HepG2 (cell line): ENCODE data around the gene ST14. TPM values are rescaled to one million over a fixed set of nuclear protein-coding genes. Genes with fewer than 3 reads are reported as not detected.

Experiments
- ATAC-seq: fragments of 200-7000 bp; cut with Tn5 transposase; 3 replicates; pipeline ENCODE4 v1.9.1; 2020; ENCODE audit warnings: mild to moderate bottlenecking, moderate library complexity
- BruUV-seq: library from RNA; stranded (reverse); fragments of 400-500 nt; replicated peaks from 2 replicates; lab custom pipeline; 2021; lab: Mats Ljungman, UMichigan
- CTCF ChIA-PET: fragments of 300-600 bp; formaldehyde crosslinking; extraction: SDS; loops from one replicate; lab custom pipeline; 2021; ENCODE audit warnings: low total read pairs, inconsistent platforms, low intra/inter-chr PET ratio; lab: Yijun Ruan, JAX
- POLR2A ChIA-PET: fragments of 350-600 bp; sonication (Branson Sonifier 250); formaldehyde crosslinking; loops from one replicate; lab custom pipeline; 2020; ENCODE audit warnings: antibody characterized with exemption, inconsistent platforms; lab: Yijun Ruan, JAX
- DNase-seq: peaks from one replicate; pipeline ENCODE4 v3.0.0-alpha.2; 2015; ENCODE audit warnings: low spot score
- FAIRE-seq: peaks from 3 replicates; lab custom pipeline; 2011; peaks lifted over from hg19 to GRCh38; lab: Jason Lieb, UNC
- H2AFZ ChIP-seq: one replicate; pipeline ENCODE4 v1.6.1; 2011; ENCODE audit warnings: low read length, inconsistent platforms
- H3K27ac ChIP-seq: fragments of 300-600 bp; 3 replicates; pipeline ENCODE4 v1.8.0; 2011; ENCODE audit warnings: mixed run types, mild to moderate bottlenecking, mixed read lengths, low read length, inconsistent platforms; ENCODE audit not compliant: insufficient read depth; ENCODE audit errors: extremely low read length
- H3K27me3 ChIP-seq, 2 experiments: fragments of 200-600 bp in 1 of 2; 2 replicates in 1 of 2; 3 replicates in 1 of 2; pipeline versions ENCODE4 v1.6.0 to v1.8.0; 2011; ENCODE audit warnings: low read length in 2 of 2, mild to moderate bottlenecking in 2 of 2, moderate library complexity in 2 of 2, inconsistent platforms in 1 of 2; ENCODE audit not compliant: insufficient read depth in 2 of 2, control insufficient read depth in 1 of 2
- H3K36me3 ChIP-seq, 2 experiments: fragments of 200-600 bp in 1 of 2; replicated peaks in 1 of 2; 2 replicates in 1 of 2; 3 replicates in 1 of 2; pipeline versions ENCODE4 v1.5.1 to v1.8.0; 2011; ENCODE audit warnings: low read length in 2 of 2, inconsistent platforms in 1 of 2; ENCODE audit not compliant: insufficient read depth in 2 of 2, control insufficient read depth in 1 of 2
- H3K4me1 ChIP-seq: 2 replicates; pipeline ENCODE4 v1.5.1; 2012; ENCODE audit warnings: low read length, inconsistent platforms; ENCODE audit not compliant: insufficient read depth
- H3K4me2 ChIP-seq: 2 replicates; pipeline ENCODE4 v1.6.0; 2011; ENCODE audit warnings: low read depth, low read length, inconsistent platforms
- H3K4me3 ChIP-seq, 3 experiments: fragments of 200-600 bp in 1 of 3; sonication (generic), shearing (Covaris generic) in 1 of 3; replicated peaks in 1 of 3; 2 replicates each; pipeline ENCODE4 v1.5.1; 2011 to 2016; ENCODE audit warnings: low read length in 3 of 3, inconsistent platforms in 2 of 3, low read depth in 2 of 3, mild to moderate bottlenecking in 2 of 3, control low read depth in 1 of 3, mixed read lengths in 1 of 3; ENCODE audit not compliant: insufficient read depth in 1 of 3
- H3K79me2 ChIP-seq: one replicate; pipeline ENCODE4 v1.6.1; 2011; ENCODE audit warnings: low read length, inconsistent platforms; ENCODE audit not compliant: insufficient read depth
- H3K9ac ChIP-seq: 2 replicates; pipeline ENCODE4 v1.6.0; 2011; ENCODE audit warnings: mild to moderate bottlenecking, low read depth, low read length, inconsistent platforms; ENCODE audit not compliant: insufficient read depth
- H3K9me3 ChIP-seq: 2 replicates; pipeline ENCODE4 v1.5.1; 2012; ENCODE audit warnings: mild to moderate bottlenecking, low read length
- H4K20me1 ChIP-seq: 2 replicates; pipeline ENCODE4 v1.6.0; 2011; ENCODE audit warnings: inconsistent platforms, mild to moderate bottlenecking, low read length, moderate library complexity; ENCODE audit not compliant: insufficient read depth
- IKZF4 ChIP-seq: sonication (generic); formaldehyde crosslinking; IDR thresholded peaks from 2 replicates; pipeline ENCODE4 v1.5.1; 2020; ENCODE audit warnings: borderline replicate concordance, mild to moderate bottlenecking, low read depth, missing genetic modification reagents; ENCODE audit errors: not compliant biosample characterization
- ZNF136 ChIP-seq: sonication (generic); formaldehyde crosslinking; IDR thresholded peaks from 2 replicates; pipeline ENCODE4 v1.8.1; 2022; ENCODE audit warnings: low read depth, mild to moderate bottlenecking, moderate library complexity, missing genetic modification reagents
- WGBS: methylation state at CpG from one replicate; pipeline ENCODE4 v1.1.6; 2017; ENCODE audit warnings: low lambda C conversion rate; 5-methylcytosine and 5-hydroxymethylcytosine counted together
- in situ Hi-C: cut with HindIII; loops from 2 replicates; pipeline ENCODE4 v1.10.0; 2017; ENCODE audit warnings: low pct_unique_long_range_greater_than_20kb; ENCODE audit not compliant: extremely low pct_ligation_motif_present
- intact Hi-C: fragments of 100-400 bp; cut with micrococcal nuclease; formaldehyde crosslinking; loops from one replicate; pipeline ENCODE4 v1.10.0; 2022; ENCODE audit not compliant: unreplicated experiment
- polyA plus RNA-seq, 8 experiments: library from polyadenylated mRNA; depleted of rRNA in 3 of 8; stranded (reverse) in 7 of 8; unstranded in 1 of 8; fragments of >200 nt; fragmentation: Illumina TruSeq in 4 of 8; extraction: Trizol in 4 of 8; gene quantifications; 2 replicates each; pipeline versions ENCODE4 v1.2.1 to v1.2.3, GENCODE V29; 2011 to 2016; ENCODE audit warnings: low read depth in 4 of 8, missing spikeins in 1 of 8, mixed read lengths in 1 of 8; ENCODE audit not compliant: insufficient read depth in 1 of 8
- total RNA-seq, 5 experiments: library from RNA; depleted of rRNA; stranded (reverse); fragments of >200 nt; fragmentation: Illumina TruSeq; extraction: Trizol; gene quantifications; 2 replicates each; pipeline ENCODE4 v1.2.3, GENCODE V29; 2016; ENCODE audit warnings: low read depth in 1 of 5
- TF ChIP-seq, protein P1 (sequence below): sonication (generic); formaldehyde crosslinking; IDR thresholded peaks from 2 replicates; pipeline ENCODE4 v1.4.0; 2020; ENCODE audit warnings: low read depth, mild to moderate bottlenecking, missing genetic modification reagents
- TF ChIP-seq, protein P2 (sequence below), 2 experiments: sonication (generic) in 1 of 2; formaldehyde crosslinking in 1 of 2; IDR thresholded peaks; 2 replicates each; pipeline versions ENCODE4 v1.5.1 to v1.6.1; 2011 to 2020; ENCODE audit warnings: borderline replicate concordance in 1 of 2, low read depth in 1 of 2, low read length in 1 of 2, mild to moderate bottlenecking in 1 of 2, missing genetic modification reagents in 1 of 2, moderate library complexity in 1 of 2

ST14 gene
- total and polyA plus RNA-seq, 2 of the 13 experiments (the other 11 are each of a cell fraction or from before 2014, with no cell fraction given), result 0.88 to 1.4 TPM

- Histone ChIP-seq H2AFZ (no peak overlapping the region), H3K4me3 (no peak overlapping the region), H3K36me3 (no peaks in the 10 kb centered on the region), H3K9ac (no peak overlapping the region), H3K27me3 (peaks cover 0 to 25% of the 10 kb centered on the region in 2 experiments; a peak in 4 of 5 replicates), H3K4me2 (no peak overlapping the region), H4K20me1 (no peaks in the 10 kb centered on the region), H3K9me3 (no peaks in the 10 kb centered on the region), H3K27ac (no peak overlapping the region), H3K79me2 (no peaks in the 10 kb centered on the region), H3K4me1 (peaks cover 28% of the 10 kb centered on the region)
- no TSS peak for BruUV-seq
- ChIA-PET POLR2A (no interaction called here), CTCF (no interaction called here)
- 95% methylated on average over 8 of the region's 8 CpGs for WGBS
- ATAC-seq (no peak), FAIRE-seq (no peak), DNase-seq (no peak)
- TF ChIP-seq, protein P1, sequence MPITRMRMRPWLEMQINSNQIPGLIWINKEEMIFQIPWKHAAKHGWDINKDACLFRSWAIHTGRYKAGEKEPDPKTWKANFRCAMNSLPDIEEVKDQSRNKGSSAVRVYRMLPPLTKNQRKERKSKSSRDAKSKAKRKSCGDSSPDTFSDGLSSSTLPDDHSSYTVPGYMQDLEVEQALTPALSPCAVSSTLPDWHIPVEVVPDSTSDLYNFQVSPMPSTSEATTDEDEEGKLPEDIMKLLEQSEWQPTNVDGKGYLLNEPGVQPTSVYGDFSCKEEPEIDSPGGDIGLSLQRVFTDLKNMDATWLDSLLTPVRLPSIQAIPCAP (CRISPR knock-in tag), result no peak
- TF ChIP-seq ZNF136 (CRISPR knock-in tag) (no peak), IKZF4 (CRISPR knock-in tag) (no peak)
- TF ChIP-seq, protein P2, sequence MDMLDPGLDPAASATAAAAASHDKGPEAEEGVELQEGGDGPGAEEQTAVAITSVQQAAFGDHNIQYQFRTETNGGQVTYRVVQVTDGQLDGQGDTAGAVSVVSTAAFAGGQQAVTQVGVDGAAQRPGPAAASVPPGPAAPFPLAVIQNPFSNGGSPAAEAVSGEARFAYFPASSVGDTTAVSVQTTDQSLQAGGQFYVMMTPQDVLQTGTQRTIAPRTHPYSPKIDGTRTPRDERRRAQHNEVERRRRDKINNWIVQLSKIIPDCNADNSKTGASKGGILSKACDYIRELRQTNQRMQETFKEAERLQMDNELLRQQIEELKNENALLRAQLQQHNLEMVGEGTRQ (IDR thresholded peaks at IDR 0.05; ENCODE audit: low read depth, low read length), result no peak
- TF ChIP-seq, protein P2 (CRISPR knock-in tag; IDR thresholded peaks at IDR 0.05; ENCODE audit: borderline replicate concordance), result no peak
- intact Hi-C loops, result no loop called here
- in situ Hi-C loops, result loop anchor here (10.0 to 25.0 kb wide), 3 partner anchors 146 to 668 kb away; no protein-coding TSS in a partner anchor
Measured at GRCh38 chr11:130219148-130219547, 59.6 kb downstream of the ST14 start.
